Hepatic stellate cell (primary cell): Measurements from ENCODE around the gene MAP2K4.
A peak's percentile ranks its signal among the peaks of the same experiment; 100 is the strongest.

ENCODE experiments used
- DNase-seq: peaks from one replicate; pipeline ENCODE4 v3.0.0; 2011; ENCODE audit warnings: low spot score

MAP2K4 gene

DNA sequence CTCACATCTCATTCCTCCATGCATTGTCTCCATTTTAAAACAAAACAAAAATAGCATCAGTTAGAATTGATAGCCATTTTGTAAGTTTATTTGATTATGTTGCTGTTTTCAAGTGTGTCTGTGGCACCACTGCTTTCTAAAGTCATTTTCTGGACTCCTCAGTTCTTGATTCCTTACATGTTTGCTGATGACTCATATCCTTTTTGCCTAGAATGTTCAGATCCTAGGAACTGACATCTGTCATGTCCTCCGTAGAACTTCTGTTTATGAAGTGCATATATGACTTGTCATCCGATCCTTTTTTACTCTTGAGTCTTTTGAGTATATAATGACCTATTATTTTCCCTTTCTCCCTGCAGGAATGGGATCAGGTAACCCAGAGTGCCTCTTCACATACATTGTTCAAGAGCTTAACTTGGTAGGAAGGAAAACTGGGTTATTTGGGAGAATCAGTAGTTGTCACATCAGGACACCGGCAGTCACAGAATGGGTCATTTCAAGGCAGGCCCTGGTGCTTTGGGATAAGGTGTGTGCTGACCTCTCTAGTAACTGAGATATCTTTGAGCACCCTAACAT lies 69.2 kb downstream of the MAP2K4 start:
- DNase-seq = peak; percentile 49

- no peak for DNase-seq
Observed at GRCh38 chr17:12094336-12094735, 73.7 kb downstream of the MAP2K4 start.

DNA sequence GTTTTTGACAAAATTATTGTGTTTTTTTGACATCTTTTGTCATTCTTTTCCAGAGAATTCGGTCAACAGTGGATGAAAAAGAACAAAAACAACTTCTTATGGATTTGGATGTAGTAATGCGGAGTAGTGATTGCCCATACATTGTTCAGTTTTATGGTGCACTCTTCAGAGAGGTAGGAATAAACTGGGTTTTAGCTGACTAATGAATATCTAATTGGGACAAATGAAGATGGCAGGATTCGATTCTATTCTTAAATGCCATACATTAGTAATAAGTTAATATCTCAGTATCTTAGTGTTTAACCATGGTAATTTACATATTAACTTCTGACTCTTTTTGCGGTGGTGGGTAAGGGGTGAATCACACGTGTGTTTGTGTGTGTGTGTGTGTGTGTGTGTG lies 74.8 kb downstream of the MAP2K4 start:
- DNase-seq = no peak

DNA sequence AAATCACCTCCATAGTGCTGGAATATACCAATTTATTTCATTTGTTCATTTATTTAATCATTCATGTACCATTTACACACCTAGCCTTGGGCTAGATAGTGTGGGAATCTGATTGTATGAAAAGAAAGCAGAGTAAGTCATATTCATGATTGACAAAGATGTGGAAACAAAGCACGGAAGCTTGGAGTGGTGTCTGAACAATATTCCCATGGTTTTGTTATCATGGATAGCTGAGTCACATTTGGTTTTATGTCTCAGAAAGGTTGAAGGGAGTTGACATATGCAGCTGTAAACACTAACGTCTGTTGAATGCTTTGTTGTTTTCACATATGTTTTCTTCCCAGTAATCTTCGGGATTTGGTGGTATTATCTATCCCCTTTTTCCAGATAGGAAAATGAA lies 76.6 kb downstream of the MAP2K4 start:
- DNase-seq = no peak

DNA sequence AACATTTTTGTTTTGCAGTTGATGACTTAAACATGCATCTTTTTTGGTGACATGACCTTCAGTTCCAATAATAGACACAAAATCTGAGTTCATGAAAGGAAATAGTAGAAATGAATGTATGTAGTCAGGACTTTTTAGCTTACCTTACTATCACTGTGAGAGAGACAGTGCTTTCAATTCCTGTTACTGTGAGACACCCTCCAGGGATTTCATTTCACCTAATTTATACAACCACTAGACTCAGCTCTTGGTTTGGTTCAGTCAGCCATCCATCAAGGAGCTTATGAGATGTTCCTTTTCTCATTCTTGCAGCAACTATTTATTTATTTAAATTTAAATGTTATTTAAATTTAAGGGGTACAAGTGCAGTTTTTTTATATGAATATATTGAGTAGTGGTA lies 77.9 kb downstream of the MAP2K4 start:
- DNase-seq = no peak

- DNase-seq = no peak
Observed at GRCh38 chr17:12099412-12099811, 78.7 kb downstream of the MAP2K4 start.

DNA sequence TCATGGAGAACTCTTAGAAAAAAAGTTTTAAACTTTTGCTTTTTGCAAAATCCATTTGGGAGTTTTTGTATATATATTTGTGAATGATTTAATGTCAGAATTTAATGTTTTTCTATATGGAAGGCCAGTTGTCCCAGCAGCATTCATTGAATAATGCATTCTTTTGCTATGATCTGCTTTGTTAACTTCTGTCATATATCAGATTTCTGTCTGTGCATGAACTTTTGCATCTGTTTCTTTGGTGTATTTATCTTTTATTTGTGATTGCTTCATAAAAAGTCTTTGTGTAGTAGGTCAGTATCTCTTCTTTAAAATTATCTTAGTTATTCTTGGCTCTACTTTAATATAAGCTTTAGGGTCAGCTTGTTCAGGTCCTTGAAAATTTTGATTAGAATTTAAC lies 84.2 kb downstream of the MAP2K4 start:
- DNase-seq = no peak

GRCh38 chr17:12107905-12108304 lies 87.2 kb downstream of the MAP2K4 start:
- no peak for DNase-seq

DNA sequence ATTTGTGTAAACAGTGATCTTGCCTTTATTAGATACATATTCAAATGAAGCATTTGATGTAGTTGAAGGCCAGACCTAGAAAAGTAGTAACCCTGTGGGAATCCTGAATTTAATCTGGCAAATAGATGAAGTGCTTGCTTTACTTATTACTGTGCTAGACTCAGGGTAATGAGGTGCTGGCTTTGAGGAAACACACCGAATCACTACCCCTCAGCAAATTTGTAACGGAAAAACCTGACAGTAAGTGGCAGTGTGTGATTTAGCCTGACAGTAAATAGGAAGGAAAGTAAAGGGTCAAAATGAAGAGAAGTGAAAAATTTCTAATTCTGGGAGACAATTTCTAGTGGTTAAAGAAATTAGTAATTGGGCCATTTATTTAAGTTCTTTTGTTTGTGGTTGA lies 90.2 kb downstream of the MAP2K4 start:
- no peak for DNase-seq

GRCh38 chr17:12113156-12113555 lies 92.5 kb downstream of the MAP2K4 start:
- no peak for DNase-seq

- no peak for DNase-seq
Observed at GRCh38 chr17:12114686-12115418, 94.2 kb downstream of the MAP2K4 start.

- no peak for DNase-seq
Observed at GRCh38 chr17:12116143-12116542, 95.5 kb downstream of the MAP2K4 start.

DNA sequence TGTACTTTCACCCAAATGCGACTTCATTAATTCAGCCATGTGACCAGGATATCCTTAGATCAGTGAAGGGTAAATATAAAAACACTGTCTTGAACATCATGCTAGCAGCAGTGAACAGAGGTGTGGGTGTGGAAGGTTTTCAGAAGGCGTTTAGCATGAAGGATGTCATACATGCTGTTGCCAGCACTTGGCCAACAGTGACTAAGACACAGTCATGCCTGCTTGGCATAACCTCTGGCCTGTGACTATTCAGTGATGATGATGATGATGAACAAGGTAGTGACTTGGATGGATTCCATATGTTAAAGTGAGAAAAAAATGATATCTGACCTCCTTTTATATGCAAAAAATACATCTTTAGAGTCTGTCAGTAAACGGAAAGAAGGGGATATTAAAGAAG lies 97.9 kb downstream of the MAP2K4 start:
- DNase-seq = no peak

DNA sequence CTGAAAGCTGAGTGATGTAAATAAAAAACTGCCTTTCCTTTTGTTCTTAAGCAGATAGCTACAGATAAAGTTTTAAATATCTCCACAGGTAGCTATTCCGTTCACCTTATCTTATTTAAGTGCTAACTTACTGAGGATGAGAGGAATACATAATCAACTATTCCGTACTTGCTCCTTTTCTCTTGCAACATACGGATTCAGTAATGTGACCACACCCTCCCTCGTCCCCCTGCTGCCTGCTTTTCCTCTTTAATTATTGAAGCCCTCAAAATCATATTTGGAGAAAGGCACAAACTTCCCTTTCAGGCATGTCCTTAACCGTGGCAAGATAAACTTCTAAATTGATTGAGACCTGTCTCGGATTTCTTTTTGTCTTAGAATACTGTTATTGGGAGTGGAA lies 101.4 kb downstream of the MAP2K4 start:
- no peak for DNase-seq

DNA sequence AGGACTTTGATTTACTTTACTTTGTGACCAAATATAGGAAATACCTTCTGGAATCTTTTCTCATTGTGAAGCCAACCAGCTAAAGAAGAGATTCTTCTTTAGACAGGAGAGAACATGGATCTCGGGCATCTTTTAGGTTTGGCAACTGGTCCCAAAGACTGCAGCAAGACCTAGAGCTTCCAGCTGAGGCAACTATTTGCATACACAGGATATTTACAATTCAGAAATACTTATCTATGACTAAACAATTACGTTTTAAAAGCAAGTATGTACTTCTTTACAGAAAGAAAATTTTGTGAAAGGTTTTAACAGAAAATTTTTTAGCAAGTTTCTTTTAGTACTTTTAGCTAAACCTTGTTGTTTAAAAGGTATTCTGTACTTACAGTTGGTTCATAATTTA lies 106.5 kb downstream of the MAP2K4 start:
- no peak for DNase-seq

DNA sequence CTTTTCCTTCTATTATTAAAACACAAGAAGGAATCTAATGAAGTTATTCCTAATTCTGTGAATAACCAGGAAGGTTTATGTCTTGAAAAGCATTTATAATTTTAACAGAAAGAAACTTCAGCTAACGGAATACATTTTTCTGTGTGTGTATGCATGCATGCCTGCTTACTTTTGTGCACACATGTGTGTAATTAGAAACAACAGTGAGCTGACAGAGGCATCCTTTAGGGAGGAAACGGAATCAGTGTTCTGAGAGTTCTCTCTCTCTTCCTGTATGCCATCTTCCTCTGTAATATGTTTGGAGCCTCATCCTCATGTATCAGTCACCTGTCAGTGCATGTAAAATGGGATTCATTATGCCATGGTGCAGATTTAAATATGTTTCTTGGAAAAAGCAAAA lies 107.0 kb downstream of the MAP2K4 start:
- no peak for DNase-seq

DNA sequence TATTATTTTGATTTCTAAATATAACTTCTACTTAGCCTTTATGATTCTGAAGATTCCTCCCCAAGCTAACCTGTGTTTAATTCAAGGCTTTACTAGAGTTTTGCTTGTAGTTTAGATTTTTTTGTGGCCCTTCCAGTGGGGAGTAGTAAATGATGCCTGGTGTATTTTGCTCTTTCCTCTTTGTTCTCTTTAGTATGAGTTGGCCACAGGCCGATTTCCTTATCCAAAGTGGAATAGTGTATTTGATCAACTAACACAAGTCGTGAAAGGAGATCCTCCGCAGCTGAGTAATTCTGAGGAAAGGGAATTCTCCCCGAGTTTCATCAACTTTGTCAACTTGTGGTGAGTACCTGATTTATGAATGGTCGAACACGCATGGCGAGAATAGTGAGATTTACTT lies 108.3 kb downstream of the MAP2K4 start:
- no peak for DNase-seq

DNA sequence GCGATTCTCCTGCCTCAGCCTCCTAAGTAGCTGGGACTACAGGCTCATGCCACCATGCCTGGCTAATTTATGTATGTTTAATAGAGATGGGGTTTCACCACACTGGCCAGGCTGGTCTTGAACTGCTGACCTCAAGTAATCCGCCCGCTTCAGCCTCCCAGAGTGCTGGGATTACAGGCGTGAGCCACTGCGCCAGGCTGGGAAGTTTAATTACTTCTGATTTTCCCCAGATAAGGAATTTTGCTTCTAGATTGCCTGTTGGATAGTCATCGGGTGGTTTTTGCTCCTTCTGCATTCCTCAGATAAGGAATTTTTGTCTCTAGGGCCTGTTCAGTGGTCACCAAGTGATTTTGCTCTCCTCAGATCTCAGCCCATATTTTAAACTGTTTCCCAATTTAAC lies 112.5 kb downstream of the MAP2K4 start:
- DNase-seq = no peak

GRCh38 chr17:12134101-12134500 lies 113.4 kb downstream of the MAP2K4 start:
- DNase-seq = no peak

DNA sequence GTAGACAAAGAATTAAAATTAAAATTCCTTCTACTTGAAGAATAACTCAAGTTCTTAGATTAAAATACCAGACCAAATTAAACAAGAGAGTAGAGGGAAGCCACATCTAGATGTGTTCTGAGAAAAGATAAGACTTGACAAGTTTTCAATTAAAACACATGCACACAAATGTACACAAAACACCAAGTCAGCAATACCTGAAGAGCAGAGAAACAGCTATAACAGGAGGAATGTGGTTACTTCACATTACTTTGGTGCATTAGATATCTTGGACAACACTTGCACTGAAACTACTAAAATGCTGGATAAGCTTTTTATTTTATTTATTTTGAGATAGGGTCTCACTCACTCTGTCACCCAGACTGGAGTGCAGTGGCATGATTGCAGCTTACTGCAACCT lies 113.9 kb downstream of the MAP2K4 start:
- no peak for DNase-seq

- DNase-seq = no peak
Observed at GRCh38 chr17:12136243-12136642, 115.6 kb downstream of the MAP2K4 start.

DNA sequence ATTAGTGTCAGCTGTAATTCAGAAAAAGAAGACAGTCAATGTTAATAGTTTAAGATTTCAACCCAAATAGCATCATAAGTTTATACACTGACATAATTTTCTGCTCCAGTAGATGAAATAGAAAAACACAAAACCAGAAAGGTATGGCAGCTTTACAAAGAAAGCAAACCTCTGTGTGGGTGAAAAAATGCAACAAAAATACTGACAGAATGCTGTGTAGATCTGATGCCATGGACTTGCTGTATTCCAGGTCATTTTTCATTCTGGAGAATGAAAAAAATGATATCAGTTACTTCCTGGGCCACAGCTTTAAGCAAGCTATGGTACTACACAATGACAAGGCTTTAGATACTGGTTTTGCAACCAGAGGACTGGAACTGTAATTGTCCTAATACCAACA lies 116.0 kb downstream of the MAP2K4 start:
- no peak for DNase-seq

GRCh38 chr17:12137859-12138258 lies 117.2 kb downstream of the MAP2K4 start:
- DNase-seq = no peak

DNA sequence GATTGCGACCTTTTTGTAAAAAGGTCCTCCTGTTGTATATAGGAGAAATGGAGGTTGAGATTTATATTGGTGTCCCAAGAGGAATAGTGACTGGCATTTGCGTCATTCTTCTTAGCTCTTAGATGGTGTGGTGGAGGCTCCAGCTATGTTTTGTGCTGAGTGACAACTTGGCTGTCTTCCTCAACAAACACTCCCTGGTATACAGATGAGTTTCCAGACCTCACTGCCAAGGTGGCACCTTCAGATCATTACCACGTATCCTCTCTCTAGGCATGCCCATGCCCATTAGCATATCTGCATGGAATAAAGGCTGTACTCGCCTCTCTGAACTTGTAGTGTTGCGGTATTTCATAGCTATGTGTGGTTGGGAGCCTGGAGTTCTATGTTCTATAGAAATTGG lies 120.0 kb downstream of the MAP2K4 start:
- no peak for DNase-seq
